WTC11 (cell line): Measurements from ENCODE around the gene COG8. TPM values are rescaled to one million over a fixed set of nuclear protein-coding genes. Genes with fewer than 3 reads are reported as not detected.

Experiments used
- ATAC-seq: fragments of 200-7000 bp; cut with Tn5 transposase; 2 replicates; pipeline ENCODE4 v1.10.0; 2021; ENCODE audit warnings: mild to moderate bottlenecking, moderate library complexity
- CTCF ChIA-PET: fragments of 300-600 bp; sonication (Branson Sonifier 250); formaldehyde crosslinking; loops from one replicate; lab custom pipeline; 2021; ENCODE audit warnings: antibody characterized with exemption; lab: Charles Lee
- POLR2A ChIA-PET: fragments of 350-600 bp; sonication (Branson Sonifier 250); formaldehyde crosslinking; loops from one replicate; lab custom pipeline; 2021; ENCODE audit warnings: antibody characterized with exemption; lab: Charles Lee
- DNase-seq: peaks from one replicate; pipeline ENCODE4 v3.0.0; 2021; ENCODE audit warnings: low spot score
- H3K27ac Mint-ChIP-seq: 2 replicates; pipeline ENCODE4 v1.8.0; 2021; ENCODE audit warnings: mixed read lengths
- H3K27me3 Mint-ChIP-seq: 2 replicates; pipeline ENCODE4 v1.8.0; 2021; ENCODE audit warnings: low read depth, mild to moderate bottlenecking, moderate library complexity, mixed read lengths
- H3K36me3 Mint-ChIP-seq: 2 replicates; pipeline ENCODE4 v1.8.0; 2021; ENCODE audit warnings: mixed read lengths
- H3K4me1 Mint-ChIP-seq: 2 replicates; pipeline ENCODE4 v1.8.0; 2022; ENCODE audit warnings: mixed read lengths
- H3K4me3 Mint-ChIP-seq: 2 replicates; pipeline ENCODE4 v1.8.0; 2021; ENCODE audit warnings: mild to moderate bottlenecking, moderate library complexity, mixed read lengths
- H3K9me3 Mint-ChIP-seq: 2 replicates; pipeline ENCODE4 v1.8.0; 2021; ENCODE audit warnings: mixed read lengths
- ATF1 ChIP-seq: sonication (generic); formaldehyde crosslinking; IDR thresholded peaks from 2 replicates; pipeline ENCODE4 v1.8.1; 2023; ENCODE audit warnings: mild to moderate bottlenecking, moderate library complexity, missing genetic modification reagents
- CBFB ChIP-seq: sonication (generic); formaldehyde crosslinking; IDR thresholded peaks from 2 replicates; pipeline ENCODE4 v1.8.1; 2022; ENCODE audit warnings: mild to moderate bottlenecking, low read depth, missing genetic modification reagents
- CREB1 ChIP-seq: sonication (generic); formaldehyde crosslinking; IDR thresholded peaks from 2 replicates; pipeline ENCODE4 v1.8.0; 2023; ENCODE audit warnings: mild to moderate bottlenecking, missing genetic modification reagents
- FOXK1 ChIP-seq: sonication (generic); formaldehyde crosslinking; IDR thresholded peaks from 2 replicates; pipeline ENCODE4 v1.8.0; 2022; ENCODE audit warnings: mild to moderate bottlenecking, moderate library complexity, missing genetic modification reagents
- GABPB1 ChIP-seq: sonication (generic); formaldehyde crosslinking; IDR thresholded peaks from 2 replicates; pipeline ENCODE4 v1.8.1; 2023; ENCODE audit warnings: mild to moderate bottlenecking, missing genetic modification reagents
- HMGA2 ChIP-seq: fragments of 250-450 bp; sonication (Bioruptor Pico); IDR thresholded peaks from 2 replicates; pipeline ENCODE4 v1.4.0; 2021; ENCODE audit warnings: mild to moderate bottlenecking, moderate library complexity
- JUN ChIP-seq: sonication (generic); formaldehyde crosslinking; IDR thresholded peaks from 2 replicates; pipeline ENCODE4 v1.8.0; 2023; ENCODE audit warnings: mild to moderate bottlenecking, missing genetic modification reagents
- PRRX2 ChIP-seq: fragments of 250-450 bp; sonication (Bioruptor Pico); IDR thresholded peaks from 2 replicates; pipeline ENCODE4 v1.8.0; 2021; ENCODE audit warnings: mild to moderate bottlenecking
- TCF7 ChIP-seq: sonication (generic); formaldehyde crosslinking; IDR thresholded peaks from 2 replicates; pipeline ENCODE4 v1.8.0; 2022; ENCODE audit warnings: mild to moderate bottlenecking, low read depth, missing genetic modification reagents, moderate library complexity
- ZBTB21 ChIP-seq: sonication (generic); formaldehyde crosslinking; IDR thresholded peaks from 2 replicates; pipeline ENCODE4 v1.8.1; 2023; ENCODE audit warnings: mild to moderate bottlenecking, missing genetic modification reagents, borderline replicate concordance
- ZNF121 ChIP-seq: sonication (generic); formaldehyde crosslinking; IDR thresholded peaks from 2 replicates; pipeline ENCODE4 v1.8.0; 2023; ENCODE audit warnings: missing genetic modification reagents
- ZNF138 ChIP-seq: sonication (generic); formaldehyde crosslinking; conservative IDR thresholded peaks from 2 replicates; pipeline ENCODE4 v1.8.1; 2022; ENCODE audit warnings: mild to moderate bottlenecking, moderate library complexity, missing genetic modification reagents
- ZNF219 ChIP-seq: sonication (generic); formaldehyde crosslinking; IDR thresholded peaks from 2 replicates; pipeline ENCODE4 v1.8.0; 2023; ENCODE audit warnings: missing genetic modification reagents, mild to moderate bottlenecking, borderline replicate concordance
- ZNF317 ChIP-seq: sonication (generic); formaldehyde crosslinking; IDR thresholded peaks from 2 replicates; pipeline ENCODE4 v1.8.1; 2023; ENCODE audit warnings: low read depth, mild to moderate bottlenecking, moderate library complexity, missing genetic modification reagents, borderline replicate concordance
- ZNF396 ChIP-seq: fragments of 250-450 bp; sonication (Bioruptor Pico); IDR thresholded peaks from 2 replicates; pipeline ENCODE4 v1.8.0; 2021; ENCODE audit warnings: mild to moderate bottlenecking, moderate library complexity, borderline replicate concordance
- ZNF671 ChIP-seq: fragments of 250-450 bp; sonication (Bioruptor Pico); IDR thresholded peaks from 2 replicates; pipeline ENCODE4 v1.8.0; 2021; ENCODE audit warnings: mild to moderate bottlenecking
- total RNA-seq: library from RNA; stranded (reverse); gene quantifications from 3 replicates; pipeline ENCODE4 v1.2.3, GENCODE V29; 2021
- TF ChIP-seq, protein P1 (sequence below): sonication (generic); formaldehyde crosslinking; IDR thresholded peaks from 2 replicates; pipeline ENCODE4 v1.8.1; 2022; ENCODE audit warnings: mild to moderate bottlenecking, moderate library complexity, missing genetic modification reagents
- TF ChIP-seq, protein P2 (sequence below): sonication (generic); formaldehyde crosslinking; IDR thresholded peaks from 2 replicates; pipeline ENCODE4 v1.8.0; 2022; ENCODE audit warnings: mild to moderate bottlenecking, missing genetic modification reagents
- TF ChIP-seq, protein P3 (sequence below): fragments of 250-450 bp; sonication (Bioruptor Pico); IDR thresholded peaks from 2 replicates; pipeline ENCODE4 v2.1.2; 2022; ENCODE audit warnings: mild to moderate bottlenecking, moderate library complexity
- TF ChIP-seq, protein P4 (sequence below): sonication (generic); formaldehyde crosslinking; IDR thresholded peaks from 2 replicates; pipeline ENCODE4 v1.8.1; 2023; ENCODE audit warnings: mild to moderate bottlenecking, missing genetic modification reagents, moderate library complexity
- TF ChIP-seq, protein P5 (sequence below): sonication (generic); formaldehyde crosslinking; IDR thresholded peaks from 2 replicates; pipeline ENCODE4 v1.8.1; 2023; ENCODE audit warnings: mild to moderate bottlenecking, missing genetic modification reagents, borderline replicate concordance
- TF ChIP-seq, protein P6 (sequence below): sonication (generic); formaldehyde crosslinking; conservative IDR thresholded peaks from 2 replicates; pipeline ENCODE4 v1.8.1; 2022; ENCODE audit warnings: mild to moderate bottlenecking, missing genetic modification reagents
- TF ChIP-seq, protein P7 (sequence below): sonication (generic); formaldehyde crosslinking; IDR thresholded peaks from 2 replicates; pipeline ENCODE4 v1.8.1; 2022; ENCODE audit warnings: mild to moderate bottlenecking, missing genetic modification reagents, moderate library complexity, borderline replicate concordance
- TF ChIP-seq, protein P8 (sequence below): sonication (generic); formaldehyde crosslinking; IDR thresholded peaks from 2 replicates; pipeline ENCODE4 v1.8.0; 2022; ENCODE audit warnings: missing genetic modification reagents

The COG8 gene
- total RNA-seq, 1 experiment from 2014 or later, result 56.5 TPM

DNA sequence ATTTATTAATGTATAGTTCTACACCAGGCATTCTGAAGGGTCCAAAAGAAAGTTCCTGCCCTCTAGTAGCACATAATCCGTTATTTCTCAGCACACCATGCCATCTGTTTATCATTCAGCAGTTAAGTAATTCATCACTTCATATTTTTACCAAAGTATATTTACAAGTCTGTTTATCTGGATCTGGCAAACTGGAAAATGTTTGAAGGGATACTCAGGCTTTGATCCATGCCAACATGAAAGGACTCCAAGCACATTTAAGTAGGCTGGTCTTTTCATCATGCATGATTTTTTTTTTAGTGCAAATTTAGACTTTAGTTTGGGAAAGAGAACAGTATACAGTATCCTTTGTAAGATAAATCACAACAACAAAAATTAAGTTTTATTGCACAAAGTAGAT is 32.3 kb downstream of the COG8 start (continued):
- TF ChIP-seq, protein P1, sequence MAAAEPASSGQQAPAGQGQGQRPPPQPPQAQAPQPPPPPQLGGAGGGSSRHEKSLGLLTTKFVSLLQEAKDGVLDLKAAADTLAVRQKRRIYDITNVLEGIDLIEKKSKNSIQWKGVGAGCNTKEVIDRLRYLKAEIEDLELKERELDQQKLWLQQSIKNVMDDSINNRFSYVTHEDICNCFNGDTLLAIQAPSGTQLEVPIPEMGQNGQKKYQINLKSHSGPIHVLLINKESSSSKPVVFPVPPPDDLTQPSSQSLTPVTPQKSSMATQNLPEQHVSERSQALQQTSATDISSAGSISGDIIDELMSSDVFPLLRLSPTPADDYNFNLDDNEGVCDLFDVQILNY (CRISPR knock-in tag), result no peak
- TF ChIP-seq ZNF396 (CRISPR knock-in tag), result no peak
- TF ChIP-seq ZNF219 (CRISPR knock-in tag), result no peak
- no peak for TF ChIP-seq HMGA2
- TF ChIP-seq, protein P2, sequence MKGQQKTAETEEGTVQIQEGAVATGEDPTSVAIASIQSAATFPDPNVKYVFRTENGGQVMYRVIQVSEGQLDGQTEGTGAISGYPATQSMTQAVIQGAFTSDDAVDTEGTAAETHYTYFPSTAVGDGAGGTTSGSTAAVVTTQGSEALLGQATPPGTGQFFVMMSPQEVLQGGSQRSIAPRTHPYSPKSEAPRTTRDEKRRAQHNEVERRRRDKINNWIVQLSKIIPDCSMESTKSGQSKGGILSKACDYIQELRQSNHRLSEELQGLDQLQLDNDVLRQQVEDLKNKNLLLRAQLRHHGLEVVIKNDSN (CRISPR knock-in tag), result no peak

DNA sequence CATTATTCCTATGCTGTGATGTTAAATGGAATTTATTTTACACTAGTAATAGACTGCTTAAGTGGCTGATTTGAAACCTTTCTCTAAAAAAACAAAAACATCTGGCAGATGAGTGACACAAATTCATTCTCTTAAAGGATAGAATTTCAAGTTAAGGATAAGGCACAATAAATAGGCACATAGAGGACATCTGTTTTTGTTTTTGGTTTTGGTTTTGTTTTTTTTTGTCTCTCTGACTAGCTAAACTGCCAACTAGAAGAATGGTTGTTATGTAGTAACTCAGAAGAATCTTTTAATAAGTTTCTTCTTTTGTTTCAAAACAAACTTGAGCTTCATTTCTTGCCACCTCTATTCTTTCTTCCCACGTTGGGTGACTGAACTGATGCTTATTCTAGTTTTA is 33.3 kb downstream of the COG8 start:
- H3K4me1 Mint-ChIP-seq, result peaks cover 3% of the 10 kb centered on the region; the same call in 1 of the 2 replicates
- POLR2A ChIA-PET, result no interaction called here
- no peak overlapping the region; the same call in 1 of the 2 replicates for H3K27ac Mint-ChIP-seq
- H3K36me3 Mint-ChIP-seq, result peaks cover 2% of the 10 kb centered on the region; the same call in 1 of the 2 replicates
- CTCF ChIA-PET, result no interaction called here
- TF ChIP-seq ZNF138 (no peak), HMGA2 (no peak), FOXK1 (CRISPR knock-in tag) (no peak), ZBTB21 (CRISPR knock-in tag) (no peak), PRRX2 (CRISPR knock-in tag) (no peak), ATF1 (no peak), CBFB (CRISPR knock-in tag) (no peak), ZNF317 (CRISPR knock-in tag) (no peak), ZNF121 (CRISPR knock-in tag) (no peak), TCF7 (CRISPR knock-in tag) (no peak), GABPB1 (CRISPR knock-in tag) (no peak), JUN (no peak), CREB1 (CRISPR knock-in tag) (no peak), ZNF671 (no peak)
- TF ChIP-seq, protein P3, sequence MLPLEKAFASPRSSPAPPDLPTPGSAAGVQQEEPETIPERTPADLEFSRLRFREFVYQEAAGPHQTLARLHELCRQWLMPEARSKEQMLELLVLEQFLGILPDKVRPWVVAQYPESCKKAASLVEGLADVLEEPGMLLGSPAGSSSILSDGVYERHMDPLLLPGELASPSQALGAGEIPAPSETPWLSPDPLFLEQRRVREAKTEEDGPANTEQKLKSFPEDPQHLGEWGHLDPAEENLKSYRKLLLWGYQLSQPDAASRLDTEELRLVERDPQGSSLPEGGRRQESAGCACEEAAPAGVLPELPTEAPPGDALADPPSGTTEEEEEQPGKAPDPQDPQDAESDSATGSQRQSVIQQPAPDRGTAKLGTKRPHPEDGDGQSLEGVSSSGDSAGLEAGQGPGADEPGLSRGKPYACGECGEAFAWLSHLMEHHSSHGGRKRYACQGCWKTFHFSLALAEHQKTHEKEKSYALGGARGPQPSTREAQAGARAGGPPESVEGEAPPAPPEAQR (CRISPR knock-in tag), result no peak
- TF ChIP-seq, protein P4, sequence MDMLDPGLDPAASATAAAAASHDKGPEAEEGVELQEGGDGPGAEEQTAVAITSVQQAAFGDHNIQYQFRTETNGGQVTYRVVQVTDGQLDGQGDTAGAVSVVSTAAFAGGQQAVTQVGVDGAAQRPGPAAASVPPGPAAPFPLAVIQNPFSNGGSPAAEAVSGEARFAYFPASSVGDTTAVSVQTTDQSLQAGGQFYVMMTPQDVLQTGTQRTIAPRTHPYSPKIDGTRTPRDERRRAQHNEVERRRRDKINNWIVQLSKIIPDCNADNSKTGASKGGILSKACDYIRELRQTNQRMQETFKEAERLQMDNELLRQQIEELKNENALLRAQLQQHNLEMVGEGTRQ (CRISPR knock-in tag), result no peak
- TF ChIP-seq, protein P5, sequence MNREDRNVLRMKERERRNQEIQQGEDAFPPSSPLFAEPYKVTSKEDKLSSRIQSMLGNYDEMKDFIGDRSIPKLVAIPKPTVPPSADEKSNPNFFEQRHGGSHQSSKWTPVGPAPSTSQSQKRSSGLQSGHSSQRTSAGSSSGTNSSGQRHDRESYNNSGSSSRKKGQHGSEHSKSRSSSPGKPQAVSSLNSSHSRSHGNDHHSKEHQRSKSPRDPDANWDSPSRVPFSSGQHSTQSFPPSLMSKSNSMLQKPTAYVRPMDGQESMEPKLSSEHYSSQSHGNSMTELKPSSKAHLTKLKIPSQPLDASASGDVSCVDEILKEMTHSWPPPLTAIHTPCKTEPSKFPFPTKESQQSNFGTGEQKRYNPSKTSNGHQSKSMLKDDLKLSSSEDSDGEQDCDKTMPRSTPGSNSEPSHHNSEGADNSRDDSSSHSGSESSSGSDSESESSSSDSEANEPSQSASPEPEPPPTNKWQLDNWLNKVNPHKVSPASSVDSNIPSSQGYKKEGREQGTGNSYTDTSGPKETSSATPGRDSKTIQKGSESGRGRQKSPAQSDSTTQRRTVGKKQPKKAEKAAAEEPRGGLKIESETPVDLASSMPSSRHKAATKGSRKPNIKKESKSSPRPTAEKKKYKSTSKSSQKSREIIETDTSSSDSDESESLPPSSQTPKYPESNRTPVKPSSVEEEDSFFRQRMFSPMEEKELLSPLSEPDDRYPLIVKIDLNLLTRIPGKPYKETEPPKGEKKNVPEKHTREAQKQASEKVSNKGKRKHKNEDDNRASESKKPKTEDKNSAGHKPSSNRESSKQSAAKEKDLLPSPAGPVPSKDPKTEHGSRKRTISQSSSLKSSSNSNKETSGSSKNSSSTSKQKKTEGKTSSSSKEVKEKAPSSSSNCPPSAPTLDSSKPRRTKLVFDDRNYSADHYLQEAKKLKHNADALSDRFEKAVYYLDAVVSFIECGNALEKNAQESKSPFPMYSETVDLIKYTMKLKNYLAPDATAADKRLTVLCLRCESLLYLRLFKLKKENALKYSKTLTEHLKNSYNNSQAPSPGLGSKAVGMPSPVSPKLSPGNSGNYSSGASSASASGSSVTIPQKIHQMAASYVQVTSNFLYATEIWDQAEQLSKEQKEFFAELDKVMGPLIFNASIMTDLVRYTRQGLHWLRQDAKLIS, result no peak
- TF ChIP-seq, protein P6, sequence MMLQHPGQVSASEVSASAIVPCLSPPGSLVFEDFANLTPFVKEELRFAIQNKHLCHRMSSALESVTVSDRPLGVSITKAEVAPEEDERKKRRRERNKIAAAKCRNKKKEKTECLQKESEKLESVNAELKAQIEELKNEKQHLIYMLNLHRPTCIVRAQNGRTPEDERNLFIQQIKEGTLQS (CRISPR knock-in tag), result no peak
- TF ChIP-seq, protein P7, sequence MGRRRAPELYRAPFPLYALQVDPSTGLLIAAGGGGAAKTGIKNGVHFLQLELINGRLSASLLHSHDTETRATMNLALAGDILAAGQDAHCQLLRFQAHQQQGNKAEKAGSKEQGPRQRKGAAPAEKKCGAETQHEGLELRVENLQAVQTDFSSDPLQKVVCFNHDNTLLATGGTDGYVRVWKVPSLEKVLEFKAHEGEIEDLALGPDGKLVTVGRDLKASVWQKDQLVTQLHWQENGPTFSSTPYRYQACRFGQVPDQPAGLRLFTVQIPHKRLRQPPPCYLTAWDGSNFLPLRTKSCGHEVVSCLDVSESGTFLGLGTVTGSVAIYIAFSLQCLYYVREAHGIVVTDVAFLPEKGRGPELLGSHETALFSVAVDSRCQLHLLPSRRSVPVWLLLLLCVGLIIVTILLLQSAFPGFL (CRISPR knock-in tag), result no peak
- TF ChIP-seq, protein P8, sequence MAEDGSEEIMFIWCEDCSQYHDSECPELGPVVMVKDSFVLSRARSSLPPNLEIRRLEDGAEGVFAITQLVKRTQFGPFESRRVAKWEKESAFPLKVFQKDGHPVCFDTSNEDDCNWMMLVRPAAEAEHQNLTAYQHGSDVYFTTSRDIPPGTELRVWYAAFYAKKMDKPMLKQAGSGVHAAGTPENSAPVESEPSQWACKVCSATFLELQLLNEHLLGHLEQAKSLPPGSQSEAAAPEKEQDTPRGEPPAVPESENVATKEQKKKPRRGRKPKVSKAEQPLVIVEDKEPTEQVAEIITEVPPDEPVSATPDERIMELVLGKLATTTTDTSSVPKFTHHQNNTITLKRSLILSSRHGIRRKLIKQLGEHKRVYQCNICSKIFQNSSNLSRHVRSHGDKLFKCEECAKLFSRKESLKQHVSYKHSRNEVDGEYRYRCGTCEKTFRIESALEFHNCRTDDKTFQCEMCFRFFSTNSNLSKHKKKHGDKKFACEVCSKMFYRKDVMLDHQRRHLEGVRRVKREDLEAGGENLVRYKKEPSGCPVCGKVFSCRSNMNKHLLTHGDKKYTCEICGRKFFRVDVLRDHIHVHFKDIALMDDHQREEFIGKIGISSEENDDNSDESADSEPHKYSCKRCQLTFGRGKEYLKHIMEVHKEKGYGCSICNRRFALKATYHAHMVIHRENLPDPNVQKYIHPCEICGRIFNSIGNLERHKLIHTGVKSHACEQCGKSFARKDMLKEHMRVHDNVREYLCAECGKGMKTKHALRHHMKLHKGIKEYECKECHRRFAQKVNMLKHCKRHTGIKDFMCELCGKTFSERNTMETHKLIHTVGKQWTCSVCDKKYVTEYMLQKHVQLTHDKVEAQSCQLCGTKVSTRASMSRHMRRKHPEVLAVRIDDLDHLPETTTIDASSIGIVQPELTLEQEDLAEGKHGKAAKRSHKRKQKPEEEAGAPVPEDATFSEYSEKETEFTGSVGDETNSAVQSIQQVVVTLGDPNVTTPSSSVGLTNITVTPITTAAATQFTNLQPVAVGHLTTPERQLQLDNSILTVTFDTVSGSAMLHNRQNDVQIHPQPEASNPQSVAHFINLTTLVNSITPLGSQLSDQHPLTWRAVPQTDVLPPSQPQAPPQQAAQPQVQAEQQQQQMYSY, result no peak
- H3K9me3 Mint-ChIP-seq, result no peaks in the 10 kb centered on the region
- no peaks in the 10 kb centered on the region for H3K27me3 Mint-ChIP-seq
- ATAC-seq, result no peak
- no peak overlapping the region for H3K4me3 Mint-ChIP-seq
- DNase-seq, result no peak
